ENCODE data around the gene WDR81. TPM values are rescaled to one million over a fixed set of nuclear protein-coding genes. Genes with fewer than 3 reads are reported as not detected.
A peak's percentile ranks its signal among the peaks of the same experiment; 100 is the strongest.
"Not testable (repeated sequence)": the region's sequence is repeated elsewhere in the genome, so short reads cannot be mapped to it uniquely, and the experiment has no call there.

The WDR81 gene
- total RNA-seq, 2 experiments from 2014 or later, result 24.8 to 25.0 TPM

DNA sequence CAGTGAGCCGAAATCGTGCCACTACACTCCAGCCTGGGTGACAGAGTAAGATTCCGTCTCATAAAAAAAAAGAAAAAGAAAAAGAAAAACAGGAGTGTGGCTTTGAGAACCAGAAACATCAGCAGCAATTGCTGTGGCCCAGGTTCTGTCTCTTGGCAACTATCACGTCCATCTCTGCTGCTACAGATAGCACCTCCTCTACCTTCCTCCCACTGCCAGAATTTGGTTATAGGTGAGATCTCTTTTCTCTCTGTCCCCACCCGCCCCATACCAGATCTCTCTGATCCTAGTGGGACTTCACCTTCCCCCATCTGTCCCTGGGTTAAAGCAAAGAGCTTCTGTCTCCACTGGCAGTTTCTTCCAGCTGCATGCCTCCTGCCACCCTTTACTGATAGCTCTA lies 17.4 kb upstream of the WDR81 start:
- Mint-ChIP-seq H3K27ac (peak overlapping the region; percentile 68), H3K4me3 (peak overlapping the region; percentile 67), H3K9me3 (no peaks in the 10 kb centered on the region), H3K27me3 (peaks cover 20% of the 10 kb centered on the region), H3K4me1 (ENCODE audit: low read depth) (peaks cover 26% of the 10 kb centered on the region), H3K36me3 (ENCODE audit: low read depth) (no peaks in the 10 kb centered on the region)
- Histone ChIP-seq H3K27me3 (ENCODE audit: control insufficient read depth in 1 of 2, insufficient read depth in 2 of 2, low read length in 2 of 2) (peaks cover 15 to 16% of the 10 kb centered on the region in 2 experiments), H3K4me3 (ENCODE audit: low read length) (no peak overlapping the region), H3K36me3 (ENCODE audit: insufficient read depth, low read length) (no peaks in the 10 kb centered on the region), H3K4me1 (ENCODE audit: insufficient read depth, low read length) (peaks cover 45% of the 10 kb centered on the region), H3K9me3 (ENCODE audit: control insufficient read depth in 1 of 2, insufficient read depth in 1 of 2, low read length in 2 of 2) (no peaks in the 10 kb centered on the region), H3K27ac (ENCODE audit: low read depth in 1 of 2, low read length in 2 of 2) (peak overlapping the region in 1 of 2 donors; percentile 36)
- ChIA-PET POLR2A (no interaction called here), CTCF (no interaction called here)
- intact Hi-C loops (cut with DNase I, micrococcal nuclease), result no loop called here
- peak in 3 of 14 experiments; percentile 73 to 83 (median 73) for DNase-seq
- TF ChIP-seq, protein P1, sequence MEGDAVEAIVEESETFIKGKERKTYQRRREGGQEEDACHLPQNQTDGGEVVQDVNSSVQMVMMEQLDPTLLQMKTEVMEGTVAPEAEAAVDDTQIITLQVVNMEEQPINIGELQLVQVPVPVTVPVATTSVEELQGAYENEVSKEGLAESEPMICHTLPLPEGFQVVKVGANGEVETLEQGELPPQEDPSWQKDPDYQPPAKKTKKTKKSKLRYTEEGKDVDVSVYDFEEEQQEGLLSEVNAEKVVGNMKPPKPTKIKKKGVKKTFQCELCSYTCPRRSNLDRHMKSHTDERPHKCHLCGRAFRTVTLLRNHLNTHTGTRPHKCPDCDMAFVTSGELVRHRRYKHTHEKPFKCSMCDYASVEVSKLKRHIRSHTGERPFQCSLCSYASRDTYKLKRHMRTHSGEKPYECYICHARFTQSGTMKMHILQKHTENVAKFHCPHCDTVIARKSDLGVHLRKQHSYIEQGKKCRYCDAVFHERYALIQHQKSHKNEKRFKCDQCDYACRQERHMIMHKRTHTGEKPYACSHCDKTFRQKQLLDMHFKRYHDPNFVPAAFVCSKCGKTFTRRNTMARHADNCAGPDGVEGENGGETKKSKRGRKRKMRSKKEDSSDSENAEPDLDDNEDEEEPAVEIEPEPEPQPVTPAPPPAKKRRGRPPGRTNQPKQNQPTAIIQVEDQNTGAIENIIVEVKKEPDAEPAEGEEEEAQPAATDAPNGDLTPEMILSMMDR (IDR thresholded peaks at IDR 0.05), result no peak
- peak; percentile 59 for ATAC-seq (ENCODE audit: poor library complexity)

DNA sequence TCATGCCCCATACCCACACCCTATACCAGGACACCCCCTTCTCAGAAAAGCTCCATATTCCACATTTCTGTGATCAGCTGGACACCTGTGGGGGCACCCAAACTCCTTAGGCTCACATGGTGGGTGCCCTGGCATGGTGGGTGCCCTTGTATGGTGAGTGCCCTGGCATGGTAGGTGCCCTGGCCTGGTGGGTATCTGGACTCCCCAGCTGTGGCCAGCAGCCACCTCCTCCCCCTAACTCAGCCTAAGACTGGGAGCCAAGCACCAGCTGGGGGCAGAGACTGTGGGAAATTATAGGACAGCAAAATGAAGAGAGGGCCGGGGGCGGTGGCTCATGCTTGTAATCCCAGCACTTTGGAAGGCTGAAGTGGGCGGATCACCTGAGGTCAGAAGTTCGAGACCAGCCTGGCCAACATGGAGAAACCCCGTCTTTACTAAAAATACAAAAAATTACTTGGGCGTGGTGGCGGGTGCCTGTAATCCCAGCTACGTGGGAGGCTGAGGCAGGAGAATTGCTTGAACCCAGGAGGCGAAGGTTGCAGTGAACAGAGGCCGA lies 15.6 kb upstream of the WDR81 start:
- peaks cover 15 to 16% of the 10 kb centered on the region in 2 experiments for H3K27me3 ChIP-seq (ENCODE audit: control insufficient read depth in 1 of 2, insufficient read depth in 2 of 2, low read length in 2 of 2)
- peaks cover 48% of the 10 kb centered on the region for H3K4me1 ChIP-seq (ENCODE audit: insufficient read depth, low read length)
- H3K27ac Mint-ChIP-seq; CTCF ChIA-PET; ATAC-seq (ENCODE audit: poor library complexity); H3K27ac ChIP-seq (ENCODE audit: low read depth in 1 of 2, low read length in 2 of 2); DNase-seq; H3K9me3 Mint-ChIP-seq; H3K9me3 ChIP-seq (ENCODE audit: control insufficient read depth in 1 of 2, insufficient read depth in 1 of 2, low read length in 2 of 2); H3K4me3 ChIP-seq (ENCODE audit: low read length); H3K36me3 ChIP-seq (ENCODE audit: insufficient read depth, low read length); intact Hi-C loops (cut with DNase I, micrococcal nuclease); H3K36me3 Mint-ChIP-seq (ENCODE audit: low read depth): not testable (repeated sequence)
- peaks cover 28% of the 10 kb centered on the region for H3K4me1 Mint-ChIP-seq (ENCODE audit: low read depth)
- peak overlapping the region; percentile 48 for H3K4me3 Mint-ChIP-seq
- POLR2A ChIA-PET, result interaction anchor here (0.8 to 1.2 kb wide), 2 partner anchors 25 to 60 kb away, joined by 3 to 4 read pairs; partner anchors contain the start of gene PRPF8
- H3K27me3 Mint-ChIP-seq, result peaks cover 20% of the 10 kb centered on the region

DNA sequence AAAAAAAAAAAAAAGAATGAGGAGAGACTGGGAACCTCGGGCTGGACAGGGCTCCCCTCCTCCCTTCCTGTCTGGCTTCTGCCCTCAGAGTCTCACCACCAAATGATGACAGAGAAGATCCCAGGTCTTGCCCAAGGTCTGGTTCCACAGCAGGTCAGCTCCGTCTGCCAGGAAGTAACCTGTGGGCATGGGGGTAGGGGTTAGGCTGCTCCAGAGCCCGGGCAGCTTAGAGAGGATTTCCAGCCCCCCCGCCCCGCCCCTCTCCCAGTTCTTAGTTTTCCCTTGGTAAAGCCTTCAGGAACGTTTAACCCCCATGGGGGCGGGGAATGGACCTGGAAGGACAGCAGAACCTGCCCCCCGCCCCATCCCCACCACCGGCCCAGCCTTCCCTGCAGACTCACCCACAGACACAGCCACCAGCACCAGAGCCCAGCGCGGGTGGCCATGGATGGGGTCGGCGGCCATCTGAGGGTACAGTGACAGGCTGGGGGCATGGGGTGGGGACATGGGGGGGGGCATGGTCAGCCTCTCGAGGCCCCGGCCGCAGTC lies 15.0 kb upstream of the WDR81 start:
- no peak overlapping the region for H3K27ac Mint-ChIP-seq
- H3K27me3 Mint-ChIP-seq, result peaks cover 20% of the 10 kb centered on the region
- TF ChIP-seq, protein P1 (IDR thresholded peaks at IDR 0.05), result no peak
- peak in 1 of 14 experiments; percentile 36 for DNase-seq
- peaks cover 28% of the 10 kb centered on the region for H3K4me1 Mint-ChIP-seq (ENCODE audit: low read depth)
- no peaks in the 10 kb centered on the region for H3K9me3 ChIP-seq (ENCODE audit: control insufficient read depth in 1 of 2, insufficient read depth in 1 of 2, low read length in 2 of 2)
- POLR2A ChIA-PET, result interaction anchor here (0.8 to 1.2 kb wide), 2 partner anchors 25 to 61 kb away, joined by 3 to 4 read pairs; partner anchors contain the start of gene PRPF8
- no peak overlapping the region for H3K4me3 Mint-ChIP-seq
- peaks cover 6% of the 10 kb centered on the region for H3K36me3 ChIP-seq (ENCODE audit: insufficient read depth, low read length)
- intact Hi-C loops (cut with DNase I, micrococcal nuclease), result no loop called here
- H3K36me3 Mint-ChIP-seq (ENCODE audit: low read depth), result no peaks in the 10 kb centered on the region
- peaks cover 54% of the 10 kb centered on the region for H3K4me1 ChIP-seq (ENCODE audit: insufficient read depth, low read length)
- ATAC-seq (ENCODE audit: poor library complexity), result no peak
- peaks cover 15 to 21% of the 10 kb centered on the region in 2 experiments for H3K27me3 ChIP-seq (ENCODE audit: control insufficient read depth in 1 of 2, insufficient read depth in 2 of 2, low read length in 2 of 2)
- H3K27ac ChIP-seq (ENCODE audit: low read depth in 1 of 2, low read length in 2 of 2), result no peak overlapping the region
- peak overlapping the region; percentile 61 for H3K4me3 ChIP-seq (ENCODE audit: low read length)
- no peaks in the 10 kb centered on the region for H3K9me3 Mint-ChIP-seq
- CTCF ChIA-PET, result interaction anchor here (0.5 kb wide), 1 partner anchor 275 kb away, joined by 3 read pairs; no protein-coding TSS in a partner anchor
